PC-9 (cell line): ENCODE measurements around the gene ADGRV1. TPM values are rescaled to one million over a fixed set of nuclear protein-coding genes. Genes with fewer than 3 reads are reported as not detected.

Source experiments
- BruUV-seq: library from RNA; stranded (reverse); fragments of 400-500 nt; replicated peaks from 2 replicates; lab custom pipeline; 2021; lab: Mats Ljungman, UMichigan
- CTCF ChIA-PET: fragments of 300-600 bp; sonication (Branson Sonifier 250); formaldehyde crosslinking; loops from one replicate; lab custom pipeline; 2022; ENCODE audit warnings: antibody characterized with exemption; lab: Charles Lee
- POLR2A ChIA-PET: fragments of 300-600 bp; sonication (Branson Sonifier 250); formaldehyde crosslinking; loops from one replicate; lab custom pipeline; 2022; ENCODE audit warnings: antibody characterized with exemption; ENCODE audit not compliant: unreplicated experiment; lab: Charles Lee
- DNase-seq, 2 experiments: peaks; one replicate each; pipeline versions ENCODE4 v3.0.0 to v3.0.0-alpha.2; 2015 to 2022; ENCODE audit warnings: mixed read lengths in 1 of 2
- H2AFZ ChIP-seq: fragments of 200-600 bp; sonication (generic); 2 replicates; pipeline ENCODE4 v1.8.1; 2017; ENCODE audit warnings: antibody characterized with exemption
- H3F3A ChIP-seq: fragments of 200-600 bp; sonication (generic); 2 replicates; pipeline ENCODE4 v1.8.1; 2017; ENCODE audit warnings: antibody characterized with exemption, mild to moderate bottlenecking, low read depth; ENCODE audit not compliant: insufficient read depth
- H3K27ac ChIP-seq: fragments of 200-600 bp; sonication (generic); 2 replicates; pipeline ENCODE4 v1.6.1; 2016; ENCODE audit warnings: mixed run types
- H3K27me3 ChIP-seq: fragments of 200-600 bp; sonication (generic); 2 replicates; pipeline ENCODE4 v1.6.1; 2016; ENCODE audit warnings: low read depth, mixed run types; ENCODE audit not compliant: insufficient read depth
- H3K36me3 ChIP-seq: fragments of 200-600 bp; sonication (generic); 2 replicates; pipeline ENCODE4 v1.6.1; 2016; ENCODE audit warnings: low read depth, mixed run types
- H3K4me1 ChIP-seq: fragments of 200-600 bp; sonication (generic); replicated peaks from 2 replicates; pipeline ENCODE4 v1.6.1; 2016; ENCODE audit warnings: mixed run types; ENCODE audit not compliant: insufficient read depth
- H3K4me2 ChIP-seq: fragments of 200-600 bp; sonication (generic); 2 replicates; pipeline ENCODE4 v1.6.1; 2017; ENCODE audit warnings: mixed run types
- H3K4me3 ChIP-seq: fragments of 200-600 bp; sonication (generic); 2 replicates; pipeline ENCODE4 v1.6.1; 2016; ENCODE audit warnings: mixed run types
- H3K79me2 ChIP-seq: fragments of 200-600 bp; sonication (generic); 2 replicates; pipeline ENCODE4 v1.6.1; 2017; ENCODE audit warnings: low read depth, mixed run types
- H3K9me2 ChIP-seq: fragments of 200-600 bp; sonication (generic); 2 replicates; pipeline ENCODE4 v1.8.1; 2017; ENCODE audit warnings: mild to moderate bottlenecking; ENCODE audit not compliant: insufficient read depth
- H3K9me3 ChIP-seq: fragments of 200-600 bp; sonication (generic); 2 replicates; pipeline ENCODE4 v1.8.1; 2016; ENCODE audit warnings: low read depth; ENCODE audit not compliant: insufficient read depth
- H4K20me1 ChIP-seq: fragments of 200-600 bp; sonication (generic); 2 replicates; pipeline ENCODE4 v1.8.1; 2017; ENCODE audit not compliant: insufficient read depth
- EZH2 ChIP-seq: fragments of 200-600 bp; sonication (generic); IDR thresholded peaks from 2 replicates; pipeline ENCODE4 v1.8.0; 2017; ENCODE audit warnings: antibody characterized with exemption, low read depth
- intact Hi-C: fragments of 100-400 bp; cut with micrococcal nuclease; formaldehyde crosslinking; loops from one replicate; pipeline ENCODE4 v1.10.0; 2022; ENCODE audit not compliant: unreplicated experiment
- total RNA-seq: library from RNA; stranded (reverse); gene quantifications from 2 replicates; pipeline ENCODE4 v1.2.3, GENCODE V29; 2021
- TF ChIP-seq, protein P1 (sequence below): fragments of 200-600 bp; sonication (generic); conservative IDR thresholded peaks from 2 replicates; pipeline ENCODE4 v1.6.1; 2017; ENCODE audit warnings: mixed run types, antibody characterized with exemption, mild to moderate bottlenecking, moderate library complexity

The ADGRV1 gene
- total RNA-seq, 1 experiment from 2014 or later = 1.0 TPM

GRCh38 chr5:90930062-90930461, 371.5 kb downstream of the ADGRV1 start:
- BruUV-seq = no TSS peak
- DNase-seq = no peak
- Histone ChIP-seq H3K9me3 (no peaks in the 10 kb centered on the region), H3K9me2 (no peaks in the 10 kb centered on the region), H3K4me3 (no peak overlapping the region), H3K4me2 (no peak overlapping the region), H4K20me1 (no peaks in the 10 kb centered on the region), H3K36me3 (no peaks in the 10 kb centered on the region), H3K79me2 (no peaks in the 10 kb centered on the region), H3K27me3 (no peaks in the 10 kb centered on the region), H3F3A (no peaks in the 10 kb centered on the region), H2AFZ (no peak overlapping the region), H3K4me1 (peaks cover 8% of the 10 kb centered on the region), H3K27ac (no peak overlapping the region)
- ChIA-PET POLR2A (interaction anchor here (0.6 kb wide), 1 partner anchor 196 kb away, joined by 6 read pairs; no protein-coding TSS in a partner anchor), CTCF (no interaction called here)
- intact Hi-C loops = loop anchor here (5.0 kb wide), 1 partner anchor 297 kb away; no protein-coding TSS in a partner anchor
- TF ChIP-seq, protein P1, sequence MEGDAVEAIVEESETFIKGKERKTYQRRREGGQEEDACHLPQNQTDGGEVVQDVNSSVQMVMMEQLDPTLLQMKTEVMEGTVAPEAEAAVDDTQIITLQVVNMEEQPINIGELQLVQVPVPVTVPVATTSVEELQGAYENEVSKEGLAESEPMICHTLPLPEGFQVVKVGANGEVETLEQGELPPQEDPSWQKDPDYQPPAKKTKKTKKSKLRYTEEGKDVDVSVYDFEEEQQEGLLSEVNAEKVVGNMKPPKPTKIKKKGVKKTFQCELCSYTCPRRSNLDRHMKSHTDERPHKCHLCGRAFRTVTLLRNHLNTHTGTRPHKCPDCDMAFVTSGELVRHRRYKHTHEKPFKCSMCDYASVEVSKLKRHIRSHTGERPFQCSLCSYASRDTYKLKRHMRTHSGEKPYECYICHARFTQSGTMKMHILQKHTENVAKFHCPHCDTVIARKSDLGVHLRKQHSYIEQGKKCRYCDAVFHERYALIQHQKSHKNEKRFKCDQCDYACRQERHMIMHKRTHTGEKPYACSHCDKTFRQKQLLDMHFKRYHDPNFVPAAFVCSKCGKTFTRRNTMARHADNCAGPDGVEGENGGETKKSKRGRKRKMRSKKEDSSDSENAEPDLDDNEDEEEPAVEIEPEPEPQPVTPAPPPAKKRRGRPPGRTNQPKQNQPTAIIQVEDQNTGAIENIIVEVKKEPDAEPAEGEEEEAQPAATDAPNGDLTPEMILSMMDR = no peak
- no peak for TF ChIP-seq EZH2

GRCh38 chr5:90930756-90931431, 372.3 kb downstream of the ADGRV1 start:
- POLR2A ChIA-PET = no interaction called here
- no peaks in the 10 kb centered on the region for H3K9me2 ChIP-seq
- no peak overlapping the region for H3K4me2 ChIP-seq
- H3K79me2 ChIP-seq = no peaks in the 10 kb centered on the region
- H3K27me3 ChIP-seq = no peaks in the 10 kb centered on the region
- no peaks in the 10 kb centered on the region for H3K9me3 ChIP-seq
- no peak overlapping the region for H3K27ac ChIP-seq
- DNase-seq = no peak
- no peaks in the 10 kb centered on the region for H4K20me1 ChIP-seq
- H3K36me3 ChIP-seq = no peaks in the 10 kb centered on the region
- H2AFZ ChIP-seq = no peak overlapping the region
- H3F3A ChIP-seq = no peaks in the 10 kb centered on the region
- intact Hi-C loops = loop anchor here (5.0 kb wide), 1 partner anchor 296 kb away; no protein-coding TSS in a partner anchor
- no peak for TF ChIP-seq EZH2
- TF ChIP-seq, protein P1 = no peak
- CTCF ChIA-PET = interaction anchor here (0.6 to 1.7 kb wide), 2 partner anchors 450 to 454 kb away, joined by 8 read pairs; no protein-coding TSS in a partner anchor
- no peak overlapping the region for H3K4me3 ChIP-seq
- no TSS peak for BruUV-seq
- H3K4me1 ChIP-seq = peaks cover 8% of the 10 kb centered on the region

GRCh38 chr5:90932052-90932699, 373.6 kb downstream of the ADGRV1 start:
- H2AFZ ChIP-seq = no peak overlapping the region
- H3K9me2 ChIP-seq = no peaks in the 10 kb centered on the region
- H3K36me3 ChIP-seq = no peaks in the 10 kb centered on the region
- peaks cover 8% of the 10 kb centered on the region for H3K4me1 ChIP-seq
- H3K27me3 ChIP-seq = no peaks in the 10 kb centered on the region
- TF ChIP-seq EZH2 = no peak
- TF ChIP-seq, protein P1 = peak; percentile 73
- H3K4me2 ChIP-seq = peak overlapping the region; percentile 25; the same call in 1 of the 2 replicates
- no peaks in the 10 kb centered on the region for H3K79me2 ChIP-seq
- H3K4me3 ChIP-seq = no peak overlapping the region
- BruUV-seq = no TSS peak
- H4K20me1 ChIP-seq = no peaks in the 10 kb centered on the region
- peak overlapping the region; percentile 45 for H3K27ac ChIP-seq
- intact Hi-C loops = loop anchor here (1.0 to 5.0 kb wide), 5 partner anchors 65 to 487 kb away; no protein-coding TSS in a partner anchor
- H3K9me3 ChIP-seq = no peaks in the 10 kb centered on the region
- CTCF ChIA-PET = interaction anchor here (0.6 to 1.7 kb wide), 7 partner anchors 33 to 1353 kb away, joined by 3 to 8 read pairs (median 4); no protein-coding TSS in a partner anchor
- POLR2A ChIA-PET = no interaction called here
- no peaks in the 10 kb centered on the region; the same call in 1 of the 2 replicates for H3F3A ChIP-seq
- peak; percentile 34 to 52 for DNase-seq
